Measurements from ENCODE around the gene MCF2L2.

The MCF2L2 gene

GRCh38 chr3:183264268-183264667 is 164.2 kb downstream of the MCF2L2 start:
- H3K9ac ChIP-seq: no peak overlapping the region
- no peaks in the 10 kb centered on the region for H3K79me2 ChIP-seq (ENCODE audit: insufficient read depth, low read depth)
- H3K4me3 ChIP-seq (IDR thresholded peaks at IDR 0.05; ENCODE audit: insufficient read depth, low read depth, low read length): no peak overlapping the region
- no peaks in the 10 kb centered on the region for H3K4me1 ChIP-seq (ENCODE audit: low read depth, poor library complexity, severe bottlenecking)
- H3K27me3 ChIP-seq (ENCODE audit: insufficient read depth, low read depth): no peaks in the 10 kb centered on the region
- H3K27ac ChIP-seq: no peak overlapping the region
- H3K4me2 ChIP-seq: no peak overlapping the region
- no peak overlapping the region for H2AFZ ChIP-seq (ENCODE audit: low read depth)
- no peaks in the 10 kb centered on the region for H3K36me3 ChIP-seq (ENCODE audit: insufficient read depth)
- no peak for TF ChIP-seq CTCF (conservative IDR thresholded peaks at IDR 0.05; ENCODE audit: low read depth, low read length)
- no peaks in the 10 kb centered on the region for H4K20me1 ChIP-seq (ENCODE audit: insufficient read depth)

- Histone ChIP-seq H3K9ac (no peak overlapping the region), H3K4me2 (no peak overlapping the region), H3K27me3 (ENCODE audit: insufficient read depth, low read depth) (no peaks in the 10 kb centered on the region), H3K27ac (no peak overlapping the region), H3K4me3 (IDR thresholded peaks at IDR 0.05; ENCODE audit: insufficient read depth, low read depth, low read length) (no peak overlapping the region), H3K79me2 (ENCODE audit: insufficient read depth, low read depth) (no peaks in the 10 kb centered on the region), H2AFZ (ENCODE audit: low read depth) (no peak overlapping the region), H4K20me1 (ENCODE audit: insufficient read depth) (no peaks in the 10 kb centered on the region), H3K4me1 (ENCODE audit: low read depth, poor library complexity, severe bottlenecking) (no peaks in the 10 kb centered on the region), H3K36me3 (ENCODE audit: insufficient read depth) (no peaks in the 10 kb centered on the region)
- TF ChIP-seq CTCF (conservative IDR thresholded peaks at IDR 0.05; ENCODE audit: low read depth, low read length): no peak
These were observed 165.5 kb downstream of the MCF2L2 start for GRCh38 chr3:183262875-183263378.

GRCh38 chr3:183261151-183261724 is 167.2 kb downstream of the MCF2L2 start:
- Histone ChIP-seq H3K4me2 (no peak overlapping the region), H3K36me3 (ENCODE audit: insufficient read depth) (no peaks in the 10 kb centered on the region), H3K79me2 (ENCODE audit: insufficient read depth, low read depth) (no peaks in the 10 kb centered on the region), H3K27me3 (ENCODE audit: insufficient read depth, low read depth) (no peaks in the 10 kb centered on the region), H4K20me1 (ENCODE audit: insufficient read depth) (no peaks in the 10 kb centered on the region), H3K4me3 (IDR thresholded peaks at IDR 0.05; ENCODE audit: insufficient read depth, low read depth, low read length) (no peak overlapping the region), H3K9ac (no peak overlapping the region), H2AFZ (ENCODE audit: low read depth) (no peak overlapping the region), H3K27ac (no peak overlapping the region), H3K4me1 (ENCODE audit: low read depth, poor library complexity, severe bottlenecking) (no peaks in the 10 kb centered on the region)
- TF ChIP-seq CTCF (conservative IDR thresholded peaks at IDR 0.05; ENCODE audit: low read depth, low read length): no peak

GRCh38 chr3:183260167-183260904 is 168.1 kb downstream of the MCF2L2 start:
- H3K27me3 ChIP-seq (ENCODE audit: insufficient read depth, low read depth): no peaks in the 10 kb centered on the region
- no peak overlapping the region for H3K9ac ChIP-seq
- TF ChIP-seq CTCF (conservative IDR thresholded peaks at IDR 0.05; ENCODE audit: low read depth, low read length): no peak
- no peak overlapping the region for H3K4me3 ChIP-seq (IDR thresholded peaks at IDR 0.05; ENCODE audit: insufficient read depth, low read depth, low read length)
- no peak overlapping the region for H3K4me2 ChIP-seq
- no peaks in the 10 kb centered on the region for H3K4me1 ChIP-seq (ENCODE audit: low read depth, poor library complexity, severe bottlenecking)
- H4K20me1 ChIP-seq (ENCODE audit: insufficient read depth): no peaks in the 10 kb centered on the region
- H2AFZ ChIP-seq (ENCODE audit: low read depth): no peak overlapping the region
- H3K27ac ChIP-seq: no peak overlapping the region
- no peaks in the 10 kb centered on the region for H3K36me3 ChIP-seq (ENCODE audit: insufficient read depth)
- no peaks in the 10 kb centered on the region for H3K79me2 ChIP-seq (ENCODE audit: insufficient read depth, low read depth)
